ENCODE measurements around the gene SPATA17. TPM values are rescaled to one million over a fixed set of nuclear protein-coding genes. Genes with fewer than 3 reads are reported as not detected.

SPATA17 gene
- total and polyA plus RNA-seq, 10 of the 15 experiments (the other 5 are each of a cell fraction or from before 2014, with no cell fraction given), result 0.08 to 0.27 (median 0.11) TPM; not detected in 6

- WGBS (ENCODE audit: insufficient coverage, insufficient replicate concordance, low lambda C conversion rate, missing lambda C conversion rate), result 100% methylated on average over 2 of the region's 2 CpGs
- ATAC-seq (no peak), DNase-seq (ENCODE audit: low read depth, low spot score) (no peak), FAIRE-seq (no peak)
- Histone ChIP-seq H3K4me2 (ENCODE audit: control insufficient read depth, insufficient read depth) (no peak overlapping the region), H3K4me3 (no peak overlapping the region), H3K9ac (ENCODE audit: control insufficient read depth, insufficient read depth, low read length) (no peak overlapping the region), H3K9me3 (replicated peaks; ENCODE audit: control insufficient read depth, insufficient read depth, low read length) (no peaks in the 10 kb centered on the region), H4K20me1 (ENCODE audit: control insufficient read depth, insufficient read depth) (no peaks in the 10 kb centered on the region), H3K36me3 (ENCODE audit: control insufficient read depth in 2 of 2, insufficient read depth in 2 of 2, low read length in 1 of 2) (no peaks in the 10 kb centered on the region; a peak in 1 of 4 replicates), H3K4me1 (ENCODE audit: control insufficient read depth, insufficient read depth, low read length) (no peaks in the 10 kb centered on the region), H3K79me2 (ENCODE audit: control insufficient read depth, insufficient read depth, low read length) (no peaks in the 10 kb centered on the region), H3K27ac (ENCODE audit: control insufficient read depth, insufficient read depth) (no peak overlapping the region), H2AFZ (ENCODE audit: control insufficient read depth, low read depth, low read length) (no peak overlapping the region), H3K27me3 (replicated peaks in 1 of 2; ENCODE audit: control insufficient read depth in 2 of 2, insufficient read depth in 2 of 2, low read length in 1 of 2) (no peaks in the 10 kb centered on the region)
- no peak for TF ChIP-seq PBX3 (IDR thresholded peaks at IDR 0.05; ENCODE audit: insufficient replicate concordance, low read depth, low read length)
- TF ChIP-seq EED (IDR thresholded peaks at IDR 0.05; ENCODE audit: low read depth), result no peak
- TF ChIP-seq USF1 (IDR thresholded peaks at IDR 0.05; ENCODE audit: borderline replicate concordance, extremely low read length, insufficient read depth, low read depth, low read length), result no peak
- TF ChIP-seq EP300 (IDR thresholded peaks at IDR 0.05; ENCODE audit: borderline replicate concordance in 1 of 2, control insufficient read depth in 1 of 2, low read depth in 2 of 2, low read length in 2 of 2), result no peak
- TF ChIP-seq REST (IDR thresholded peaks at IDR 0.05; ENCODE audit: low read depth, low read length), result no peak
- no peak for TF ChIP-seq NFIC (IDR thresholded peaks at IDR 0.05; ENCODE audit: low read depth, low read length)
- TF ChIP-seq BACH1 (IDR thresholded peaks at IDR 0.05; ENCODE audit: borderline replicate concordance), result no peak
- TF ChIP-seq HCFC1 (IDR thresholded peaks at IDR 0.05; ENCODE audit: low read length), result no peak
- no peak for TF ChIP-seq IKZF2 (IDR thresholded peaks at IDR 0.05)
- no peak for TF ChIP-seq ZBED1 (IDR thresholded peaks at IDR 0.05; ENCODE audit: borderline replicate concordance)
- TF ChIP-seq E2F4 (IDR thresholded peaks at IDR 0.05; ENCODE audit: low read depth, low read length), result no peak
- no peak for TF ChIP-seq NRF1 (conservative IDR thresholded peaks at IDR 0.05; ENCODE audit: low read depth, low read length)
- intact Hi-C loops (cut with micrococcal nuclease; ENCODE audit: unreplicated experiment) (no loop called here), in situ Hi-C loops (cut with MboI) (no loop called here)
- ChIA-PET POLR2A (no interaction called here), SMC1A (ENCODE audit: uncharacterized antibody, unreplicated experiment) (no interaction called here), RAD21 (ENCODE audit: unreplicated experiment) (no interaction called here), CTCF (no interaction called here)
- BruUV-seq (replicated peaks), result no TSS peak
These were observed 32.0 kb upstream of the SPATA17 start for GRCh38 chr1:217599154-217599553.

Measured in GM12878 (cell line).